Vagina (tissue), 2 donors: Measurements from ENCODE around the gene TMEM237.

Experiments
- CTCF ChIP-seq, 3 experiments: fragments of 450-650 bp in 2 of 3; fragments of 200-600 bp in 1 of 3; sonication (generic) in 1 of 3; IDR thresholded peaks; one replicate each; pipeline ENCODE4 v1.5.1; 2017 to 2019; ENCODE audit warnings: antibody characterized with exemption in 3 of 3, mild to moderate bottlenecking in 2 of 3, moderate library complexity in 2 of 3
- POLR2A ChIP-seq, 2 donors: fragments of 450-650 bp; IDR thresholded peaks; one replicate each; pipeline ENCODE4 v1.6.1; 2017; ENCODE audit warnings: antibody characterized with exemption in 2 of 2, mild to moderate bottlenecking in 2 of 2, moderate library complexity in 2 of 2
- POLR2AphosphoS5 ChIP-seq, 2 donors: sonication (generic); formaldehyde crosslinking; IDR thresholded peaks; one replicate each; pipeline ENCODE4 v1.9.0; 2017; ENCODE audit warnings: antibody characterized with exemption in 2 of 2, mild to moderate bottlenecking in 2 of 2, low read depth in 1 of 2; ENCODE audit not compliant: insufficient read depth in 1 of 2

DNA sequence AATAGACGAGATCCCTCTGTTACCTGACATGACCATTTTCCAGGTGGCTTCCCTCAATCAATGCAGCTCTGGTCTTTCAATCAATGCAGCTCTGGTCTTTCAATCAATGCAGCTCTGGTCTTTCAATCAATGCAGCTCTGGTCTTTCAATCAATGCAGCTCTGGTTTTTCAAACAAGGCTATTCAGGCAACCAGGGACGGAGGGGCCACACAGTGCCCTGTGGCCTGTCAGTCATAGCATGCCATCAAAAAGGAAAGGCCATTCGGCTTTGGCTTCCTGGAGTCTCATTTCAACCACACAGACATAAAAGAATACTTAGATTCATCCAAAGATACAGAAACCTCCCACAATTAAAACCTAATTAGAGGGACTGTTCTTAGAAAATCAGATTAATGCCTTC lies 41.9 kb upstream of the TMEM237 start:
- TF ChIP-seq CTCF (IDR thresholded peaks at IDR 0.05) = no peak
- TF ChIP-seq POLR2AphosphoS5 (IDR thresholded peaks at IDR 0.05; ENCODE audit: insufficient read depth in 1 of 2, low read depth in 1 of 2) = no peak
- no peak for TF ChIP-seq POLR2A (IDR thresholded peaks at IDR 0.05)
